Keratinocyte (primary cell): ENCODE data around the gene RASAL2.

Experiments
- EZH2 ChIP-seq: IDR thresholded peaks from one replicate; pipeline ENCODE4 v1.6.1; 2012; ENCODE audit warnings: inconsistent platforms, mild to moderate bottlenecking, low read length, moderate library complexity
- TF ChIP-seq, protein P1 (sequence below), 3 experiments: IDR thresholded peaks in 1 of 3; conservative IDR thresholded peaks in 1 of 3; optimal IDR thresholded peaks in 1 of 3; 2 replicates in 2 of 3; 3 replicates in 1 of 3; pipeline versions ENCODE3 to v1.5.1; 2011; ENCODE audit warnings: low read length in 3 of 3, mild to moderate bottlenecking in 3 of 3, moderate library complexity in 2 of 3, control low read depth in 1 of 3, inconsistent platforms in 1 of 3; ENCODE audit not compliant: insufficient read depth in 2 of 3; ENCODE audit errors: extremely low read depth in 1 of 3

DNA sequence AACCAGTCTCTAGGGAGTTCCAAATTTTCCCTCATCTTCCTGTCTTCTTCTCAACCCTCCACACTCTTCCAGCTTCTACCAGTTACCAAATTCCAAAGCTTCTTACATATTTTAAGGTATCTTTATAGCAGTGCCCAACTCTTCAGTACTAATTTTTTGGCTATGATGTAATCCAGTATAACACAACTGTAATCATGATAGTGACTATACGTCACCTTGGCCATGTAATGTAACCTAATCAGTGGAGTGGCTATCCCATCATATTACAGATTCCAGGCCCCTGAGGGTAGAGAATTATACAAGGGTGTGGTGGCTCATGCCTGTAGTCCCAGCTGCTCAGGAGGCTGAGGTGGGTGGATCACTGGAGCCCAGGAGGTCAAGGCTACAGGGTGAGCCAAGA is 259.6 kb downstream of the RASAL2 start:
- TF ChIP-seq, protein P1, sequence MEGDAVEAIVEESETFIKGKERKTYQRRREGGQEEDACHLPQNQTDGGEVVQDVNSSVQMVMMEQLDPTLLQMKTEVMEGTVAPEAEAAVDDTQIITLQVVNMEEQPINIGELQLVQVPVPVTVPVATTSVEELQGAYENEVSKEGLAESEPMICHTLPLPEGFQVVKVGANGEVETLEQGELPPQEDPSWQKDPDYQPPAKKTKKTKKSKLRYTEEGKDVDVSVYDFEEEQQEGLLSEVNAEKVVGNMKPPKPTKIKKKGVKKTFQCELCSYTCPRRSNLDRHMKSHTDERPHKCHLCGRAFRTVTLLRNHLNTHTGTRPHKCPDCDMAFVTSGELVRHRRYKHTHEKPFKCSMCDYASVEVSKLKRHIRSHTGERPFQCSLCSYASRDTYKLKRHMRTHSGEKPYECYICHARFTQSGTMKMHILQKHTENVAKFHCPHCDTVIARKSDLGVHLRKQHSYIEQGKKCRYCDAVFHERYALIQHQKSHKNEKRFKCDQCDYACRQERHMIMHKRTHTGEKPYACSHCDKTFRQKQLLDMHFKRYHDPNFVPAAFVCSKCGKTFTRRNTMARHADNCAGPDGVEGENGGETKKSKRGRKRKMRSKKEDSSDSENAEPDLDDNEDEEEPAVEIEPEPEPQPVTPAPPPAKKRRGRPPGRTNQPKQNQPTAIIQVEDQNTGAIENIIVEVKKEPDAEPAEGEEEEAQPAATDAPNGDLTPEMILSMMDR (optimal IDR thresholded peaks at IDR 0.05 in 1 of 3, IDR thresholded peaks at IDR 0.05 in 1 of 3, conservative IDR thresholded peaks at IDR 0.05 in 1 of 3; ENCODE audit: extremely low read depth in 1 of 3, insufficient read depth in 2 of 3, low read length in 3 of 3): no peak
- TF ChIP-seq EZH2: no peak
